ENCODE data around the gene PPP4R3B. TPM values are rescaled to one million over a fixed set of nuclear protein-coding genes. Genes with fewer than 3 reads are reported as not detected.

PPP4R3B gene
- total and polyA plus RNA-seq, 2 donors (not counting 1 experiment from before 2014, with no cell fraction given): 15.9 to 93.8 TPM

- Mint-ChIP-seq H3K9me3 (ENCODE audit: insufficient read depth) (no peaks in the 10 kb centered on the region), H3K27ac (no peak overlapping the region), H3K4me1 (peaks cover 40% of the 10 kb centered on the region), H3K27me3 (no peaks in the 10 kb centered on the region), H3K4me3 (no peak overlapping the region)
- Histone ChIP-seq H3K4me3 (ENCODE audit: control extremely low read depth in 1 of 5, extremely low read depth in 1 of 5, insufficient read depth in 1 of 5, low read depth in 2 of 5, low read length in 4 of 5) (peak overlapping the region; percentile 94 to 99 (median 96)), H3K27ac (ENCODE audit: low read length in 2 of 2) (peak overlapping the region; percentile 96 to 98), H4K20me1 (ENCODE audit: control insufficient read depth, insufficient read depth, low read length, poor library complexity, severe bottlenecking) (peaks cover 34% of the 10 kb centered on the region), H3K36me3 (replicated peaks in 1 of 2; ENCODE audit: control extremely low read depth in 1 of 2, control insufficient read depth in 1 of 2, extremely low read depth in 1 of 2, insufficient read depth in 2 of 2, low read length in 1 of 2) (peaks cover 6 to 38% of the 10 kb centered on the region in 2 experiments), H3K79me2 (ENCODE audit: control insufficient read depth, insufficient read depth, low read length) (peaks cover 94% of the 10 kb centered on the region), H2AFZ (ENCODE audit: insufficient read depth, low read depth, low read length, poor library complexity, severe bottlenecking) (peak overlapping the region; percentile 88), H3K9ac (ENCODE audit: low read length) (peak overlapping the region; percentile 99), H3K4me1 (ENCODE audit: control insufficient read depth in 2 of 2, insufficient read depth in 2 of 2, low read length in 2 of 2) (peaks cover 39 to 42% of the 10 kb centered on the region in 2 donors), H3K9me3 (ENCODE audit: control extremely low read depth in 1 of 3, control insufficient read depth in 2 of 3, insufficient read depth in 1 of 3, low read length in 2 of 3) (no peaks in the 10 kb centered on the region), H3K27me3 (replicated peaks in 1 of 4; ENCODE audit: control extremely low read depth in 1 of 4, control insufficient read depth in 3 of 4, insufficient read depth in 4 of 4, low read length in 3 of 4) (no peaks in the 10 kb centered on the region), H3K4me2 (replicated peaks; ENCODE audit: low read depth, low read length, poor library complexity, severe bottlenecking) (peak overlapping the region; percentile 78)
- ChIA-PET POLR2A (no interaction called here), CTCF (no interaction called here)
- WGBS (ENCODE audit: insufficient coverage): under 1% methylated on average over 14 of the region's 24 CpGs
- DNase-seq (peak; percentile 68), ATAC-seq (ENCODE audit: low read depth) (no peak)
- intact Hi-C loops (cut with micrococcal nuclease): loop anchor here (1.0 to 10.0 kb wide), 5 partner anchors 77 to 1849 kb away; partner anchors contain the start of genes CCDC88A, CFAP36, CHAC2 and PNPT1
- TF ChIP-seq CTCF (IDR thresholded peaks at IDR 0.05) (no peak), EZH2 (IDR thresholded peaks at IDR 0.05; ENCODE audit: borderline replicate concordance, insufficient read depth, low read depth, low read length, poor library complexity, severe bottlenecking) (no peak)
Observed at GRCh38 chr2:55616551-55617174, 759 bp downstream of the PPP4R3B start.

- H3K79me2 ChIP-seq (ENCODE audit: control insufficient read depth, insufficient read depth, low read length): peaks cover 99% of the 10 kb centered on the region
- intact Hi-C loops (cut with micrococcal nuclease): loop anchor here (5.0 to 10.0 kb wide), 2 partner anchors 50 to 1037 kb away; no protein-coding TSS in a partner anchor
- no peak overlapping the region for H3K4me3 Mint-ChIP-seq
- no peaks in the 10 kb centered on the region for H3K27me3 ChIP-seq (replicated peaks in 1 of 4; ENCODE audit: control extremely low read depth in 1 of 4, control insufficient read depth in 3 of 4, insufficient read depth in 4 of 4, low read length in 3 of 4)
- CTCF ChIA-PET: interaction anchor here (1.3 kb wide), 1 partner anchor 15 kb away, joined by 6 read pairs; no protein-coding TSS in a partner anchor
- DNase-seq (no peak), ATAC-seq (ENCODE audit: low read depth) (no peak)
- no peak for TF ChIP-seq CTCF (IDR thresholded peaks at IDR 0.05)
- TF ChIP-seq EZH2 (IDR thresholded peaks at IDR 0.05; ENCODE audit: borderline replicate concordance, insufficient read depth, low read depth, low read length, poor library complexity, severe bottlenecking): no peak
- POLR2A ChIA-PET: no interaction called here
- H3K9ac ChIP-seq (ENCODE audit: low read length): no peak overlapping the region
- peaks cover 49% of the 10 kb centered on the region for H4K20me1 ChIP-seq (ENCODE audit: control insufficient read depth, insufficient read depth, low read length, poor library complexity, severe bottlenecking)
- no peaks in the 10 kb centered on the region for H3K27me3 Mint-ChIP-seq
- H3K4me1 ChIP-seq (ENCODE audit: control insufficient read depth in 2 of 2, insufficient read depth in 2 of 2, low read length in 2 of 2): peaks cover 10 to 15% of the 10 kb centered on the region in 2 donors
- H3K4me1 Mint-ChIP-seq: peaks cover 34% of the 10 kb centered on the region
- no peaks in the 10 kb centered on the region for H3K9me3 ChIP-seq (ENCODE audit: control extremely low read depth in 1 of 3, control insufficient read depth in 2 of 3, insufficient read depth in 1 of 3, low read length in 2 of 3)
- H3K9me3 Mint-ChIP-seq (ENCODE audit: insufficient read depth): no peaks in the 10 kb centered on the region
- peaks cover 14 to 42% of the 10 kb centered on the region in 2 experiments for H3K36me3 ChIP-seq (replicated peaks in 1 of 2; ENCODE audit: control extremely low read depth in 1 of 2, control insufficient read depth in 1 of 2, extremely low read depth in 1 of 2, insufficient read depth in 2 of 2, low read length in 1 of 2)
- H3K4me3 ChIP-seq (ENCODE audit: control extremely low read depth in 1 of 5, extremely low read depth in 1 of 5, insufficient read depth in 1 of 5, low read depth in 2 of 5, low read length in 4 of 5): no peak overlapping the region
- no peak overlapping the region for H3K27ac ChIP-seq (ENCODE audit: low read length in 2 of 2)
- no peak overlapping the region for H2AFZ ChIP-seq (ENCODE audit: insufficient read depth, low read depth, low read length, poor library complexity, severe bottlenecking)
- WGBS (ENCODE audit: insufficient coverage): no CpG with 5 or more reads among the region's 1 CpG
- H3K27ac Mint-ChIP-seq: no peak overlapping the region
- no peak overlapping the region for H3K4me2 ChIP-seq (replicated peaks; ENCODE audit: low read depth, low read length, poor library complexity, severe bottlenecking)
Observed at GRCh38 chr2:55611997-55612396, 5.4 kb downstream of the PPP4R3B start.

Measured in B cell (primary cell).